Measurements from ENCODE around the gene PDAP1. TPM values are rescaled to one million over a fixed set of nuclear protein-coding genes. Genes with fewer than 3 reads are reported as not detected.

Gene PDAP1
- total RNA-seq, 1 experiment from 2014 or later, result 150 TPM

DNA sequence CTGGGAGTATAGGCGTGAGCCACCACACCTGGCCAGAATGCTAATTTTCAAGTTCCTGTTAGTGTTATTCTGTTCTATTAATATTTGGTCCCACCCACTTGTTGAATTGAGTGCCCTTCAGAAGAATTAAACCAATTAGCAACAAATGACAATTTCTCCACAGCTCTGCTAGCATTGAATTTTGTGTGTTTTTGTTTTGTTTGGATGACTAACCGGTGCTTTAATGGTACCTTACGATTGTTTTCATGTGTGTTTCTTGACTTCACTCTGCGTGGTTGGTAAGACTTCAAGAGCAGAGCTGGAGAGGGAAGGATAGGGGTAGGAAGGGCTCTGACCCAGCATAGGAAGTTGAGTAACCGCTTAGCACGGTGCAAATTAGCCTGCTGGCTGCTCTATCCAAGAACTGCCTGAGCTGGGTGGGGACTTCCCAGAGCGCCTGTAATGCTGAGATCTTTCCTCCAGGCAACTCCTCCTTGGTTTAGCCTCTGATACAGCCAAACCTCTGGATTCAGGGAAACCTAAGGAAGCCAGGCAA, 29.3 kb downstream of the PDAP1 start:
- Histone ChIP-seq H2AK5ac (ENCODE audit: insufficient read length, low read length) (no peak overlapping the region), H3K79me1 (ENCODE audit: insufficient read depth, low read depth, low read length, poor library complexity, severe bottlenecking) (peaks cover 8% of the 10 kb centered on the region), H3K23ac (ENCODE audit: insufficient read length, low read depth, low read length) (no peak overlapping the region), H2BK120ac (ENCODE audit: low read depth, low read length, poor library complexity, severe bottlenecking) (no peak overlapping the region), H3K23me2 (ENCODE audit: insufficient read length, low read depth, low read length, poor library complexity, severe bottlenecking) (no peaks in the 10 kb centered on the region), H3K4me2 (ENCODE audit: insufficient read depth, insufficient read length, low read length) (no peak overlapping the region), H3K9ac (ENCODE audit: extremely low read depth, insufficient read length, low read length) (peak overlapping the region; percentile 7), H2AFZ (ENCODE audit: low read length) (no peak overlapping the region), H3K9me3 (ENCODE audit: control insufficient read depth, low read depth, low read length) (no peaks in the 10 kb centered on the region), H3K14ac (ENCODE audit: insufficient read depth, low read length) (no peak overlapping the region), H3K56ac (ENCODE audit: insufficient read length, low read depth, low read length) (no peak overlapping the region), H2BK15ac (ENCODE audit: low read depth, low read length) (no peak overlapping the region), H2BK20ac (ENCODE audit: low read depth, low read length, poor library complexity, severe bottlenecking) (no peak overlapping the region), H2BK5ac (ENCODE audit: insufficient read length, low read length) (no peak overlapping the region), H3K4me1 (ENCODE audit: insufficient read depth, low read length) (no peaks in the 10 kb centered on the region), H3T11ph (ENCODE audit: low read length) (no peak overlapping the region), H4K20me1 (ENCODE audit: control insufficient read depth, insufficient read depth, insufficient read length) (no peaks in the 10 kb centered on the region), H3K18ac (ENCODE audit: insufficient read length, low read depth, low read length) (no peak overlapping the region), H4K5ac (ENCODE audit: insufficient read length, low read depth, low read length) (no peak overlapping the region), H3K27me3 (ENCODE audit: insufficient read depth, low read length) (no peaks in the 10 kb centered on the region), H2BK12ac (ENCODE audit: insufficient read length, low read depth, low read length) (no peak overlapping the region), H3K4ac (ENCODE audit: low read depth, low read length) (no peak overlapping the region), H4K8ac (replicated peaks; ENCODE audit: insufficient read length, low read depth, low read length) (no peak overlapping the region), H3K79me2 (ENCODE audit: insufficient read depth, low read length) (no peaks in the 10 kb centered on the region), H4K91ac (ENCODE audit: insufficient read length, low read depth, low read length) (no peak overlapping the region), H3K27ac (ENCODE audit: insufficient read length, low read depth, low read length) (no peak overlapping the region)
- Mint-ChIP-seq H3K9me3 (no peaks in the 10 kb centered on the region), H3K4me3 (no peak overlapping the region), H3K4me1 (peaks cover 6 to 11% of the 10 kb centered on the region in 2 experiments), H3K36me3 (ENCODE audit: insufficient read depth in 1 of 3, low read depth in 3 of 3) (peaks cover 7 to 21% (median 7%) of the 10 kb centered on the region in 3 experiments; a peak in 6 of 7 replicates), H3K27me3 (ENCODE audit: low read depth) (no peaks in the 10 kb centered on the region), H3K27ac (peak overlapping the region in 2 of 3 experiments; percentile 49 to 81; a peak in 2 of 7 replicates)
- TF ChIP-seq, protein P1, sequence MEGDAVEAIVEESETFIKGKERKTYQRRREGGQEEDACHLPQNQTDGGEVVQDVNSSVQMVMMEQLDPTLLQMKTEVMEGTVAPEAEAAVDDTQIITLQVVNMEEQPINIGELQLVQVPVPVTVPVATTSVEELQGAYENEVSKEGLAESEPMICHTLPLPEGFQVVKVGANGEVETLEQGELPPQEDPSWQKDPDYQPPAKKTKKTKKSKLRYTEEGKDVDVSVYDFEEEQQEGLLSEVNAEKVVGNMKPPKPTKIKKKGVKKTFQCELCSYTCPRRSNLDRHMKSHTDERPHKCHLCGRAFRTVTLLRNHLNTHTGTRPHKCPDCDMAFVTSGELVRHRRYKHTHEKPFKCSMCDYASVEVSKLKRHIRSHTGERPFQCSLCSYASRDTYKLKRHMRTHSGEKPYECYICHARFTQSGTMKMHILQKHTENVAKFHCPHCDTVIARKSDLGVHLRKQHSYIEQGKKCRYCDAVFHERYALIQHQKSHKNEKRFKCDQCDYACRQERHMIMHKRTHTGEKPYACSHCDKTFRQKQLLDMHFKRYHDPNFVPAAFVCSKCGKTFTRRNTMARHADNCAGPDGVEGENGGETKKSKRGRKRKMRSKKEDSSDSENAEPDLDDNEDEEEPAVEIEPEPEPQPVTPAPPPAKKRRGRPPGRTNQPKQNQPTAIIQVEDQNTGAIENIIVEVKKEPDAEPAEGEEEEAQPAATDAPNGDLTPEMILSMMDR (conservative IDR thresholded peaks at IDR 0.05), result no peak
- no peak for DNase-seq
- WGBS (ENCODE audit: extremely low coverage, insufficient read length, low lambda C conversion rate), result no CpG with 5 or more reads among the region's 7 CpGs

All from H9 (cell line).